Middle frontal gyrus (tissue), 1 donor: ENCODE measurements around the gene PNMA8A.

Source experiments
- DNase-seq: peaks from one replicate; pipeline ENCODE4 v3.0.0-alpha.2; 2015; ENCODE audit warnings: low spot score; ENCODE audit errors: extremely low spot score

The PNMA8A gene

GRCh38 chr19:46493236-46494145 lies 22.1 kb upstream of the PNMA8A start:
- no peak for DNase-seq

GRCh38 chr19:46492841-46493235 lies 21.5 kb upstream of the PNMA8A start:
- DNase-seq, result no peak

GRCh38 chr19:46491975-46492682 lies 20.8 kb upstream of the PNMA8A start:
- DNase-seq, result no peak

GRCh38 chr19:46490774-46491173 lies 19.4 kb upstream of the PNMA8A start:
- no peak for DNase-seq

- DNase-seq, result no peak
These were observed 18.3 kb upstream of the PNMA8A start for GRCh38 chr19:46489445-46490272.

GRCh38 chr19:46488551-46488950 lies 17.2 kb upstream of the PNMA8A start:
- DNase-seq, result no peak

- peak; percentile 46 for DNase-seq
These were observed 16.6 kb upstream of the PNMA8A start for GRCh38 chr19:46487802-46488445.

- no peak for DNase-seq
These were observed 15.9 kb upstream of the PNMA8A start for GRCh38 chr19:46487178-46487801.

- DNase-seq, result no peak
These were observed 15.0 kb upstream of the PNMA8A start for GRCh38 chr19:46486358-46486757.

- no peak for DNase-seq
These were observed 13.3 kb upstream of the PNMA8A start for GRCh38 chr19:46484656-46485055.

GRCh38 chr19:46482631-46483030 lies 11.3 kb upstream of the PNMA8A start:
- no peak for DNase-seq

GRCh38 chr19:46481947-46482346 lies 10.6 kb upstream of the PNMA8A start:
- DNase-seq, result no peak

GRCh38 chr19:46481223-46481848 lies 10.0 kb upstream of the PNMA8A start:
- no peak for DNase-seq

GRCh38 chr19:46480415-46480814 lies 9.1 kb upstream of the PNMA8A start:
- DNase-seq, result no peak

GRCh38 chr19:46478356-46478986 lies 7.1 kb upstream of the PNMA8A start:
- peak; percentile 85 for DNase-seq

GRCh38 chr19:46475986-46476385 lies 4.6 kb upstream of the PNMA8A start:
- no peak for DNase-seq

GRCh38 chr19:46474211-46474610 lies 2.8 kb upstream of the PNMA8A start:
- no peak for DNase-seq

- no peak for DNase-seq
These were observed 1.2 kb upstream of the PNMA8A start for GRCh38 chr19:46472592-46472991.

- DNase-seq, result no peak
These were observed 614 bp upstream of the PNMA8A start for GRCh38 chr19:46471811-46472543.
